IMR-90 (cell line): ENCODE measurements around the gene SBF2. TPM values are rescaled to one million over a fixed set of nuclear protein-coding genes. Genes with fewer than 3 reads are reported as not detected.

Experiments
- ATAC-seq: fragments of 200-7000 bp; cut with Tn5 transposase; 2 replicates; pipeline ENCODE4 v1.9.1; 2020; ENCODE audit warnings: low read depth, mild to moderate bottlenecking, moderate library complexity
- BruUV-seq: library from RNA; stranded (reverse); fragments of 400-500 nt; replicated peaks from 2 replicates; lab custom pipeline; 2021; lab: Mats Ljungman, UMichigan
- CTCF ChIA-PET: fragments of 300-600 bp; formaldehyde crosslinking; extraction: SDS; loops from one replicate; lab custom pipeline; 2021; ENCODE audit warnings: antibody characterized with exemption; lab: Yijun Ruan, JAX
- POLR2A ChIA-PET: fragments of 300-600 bp; sonication (Branson Sonifier 250); formaldehyde crosslinking; loops from one replicate; lab custom pipeline; 2022; ENCODE audit warnings: antibody characterized with exemption; ENCODE audit not compliant: unreplicated experiment; lab: Charles Lee
- DNase-seq: peaks from one replicate; pipeline ENCODE4 v3.0.0; 2013
- H2AFZ ChIP-seq: replicated peaks from 2 replicates; pipeline ENCODE3; 2013; ENCODE audit warnings: low read length, mild to moderate bottlenecking; ENCODE audit not compliant: poor library complexity
- H2AK5ac ChIP-seq: 2 replicates; pipeline ENCODE4 v1.6.1; 2013; ENCODE audit warnings: low read depth, low read length, inconsistent platforms
- H2AK9ac ChIP-seq: replicated peaks from 2 replicates; pipeline ENCODE3; 2013; ENCODE audit warnings: mild to moderate bottlenecking, low read depth, low read length, moderate library complexity; ENCODE audit not compliant: poor library complexity
- H2BK120ac ChIP-seq: 2 replicates; pipeline ENCODE4 v1.6.1; 2013; ENCODE audit warnings: low read depth, low read length, inconsistent platforms
- H2BK15ac ChIP-seq: 3 replicates; pipeline ENCODE4 v1.6.1; 2013; ENCODE audit warnings: low read depth, low read length, inconsistent platforms
- H2BK20ac ChIP-seq: 2 replicates; pipeline ENCODE4 v1.6.1; 2013; ENCODE audit warnings: low read depth, mild to moderate bottlenecking, inconsistent platforms, low read length, moderate library complexity
- H2BK5ac ChIP-seq: 2 replicates; pipeline ENCODE4 v1.6.1; 2013; ENCODE audit warnings: mild to moderate bottlenecking, low read depth, low read length, inconsistent platforms; ENCODE audit not compliant: poor library complexity, severe bottlenecking
- H3K14ac ChIP-seq: replicated peaks from 2 replicates; pipeline ENCODE4 v1.6.1; 2013; ENCODE audit warnings: low read depth, low read length, inconsistent platforms
- H3K18ac ChIP-seq: 2 replicates; pipeline ENCODE4 v1.6.1; 2013; ENCODE audit warnings: low read depth, low read length, control low read depth
- H3K23ac ChIP-seq: 2 replicates; pipeline ENCODE4 v1.6.1; 2013; ENCODE audit warnings: low read depth, low read length, inconsistent platforms
- H3K27ac ChIP-seq: 2 replicates; pipeline ENCODE4 v1.5.1; 2013; ENCODE audit warnings: mild to moderate bottlenecking, control low read depth, low read length; ENCODE audit not compliant: insufficient read depth
- H3K27me3 ChIP-seq: 2 replicates; pipeline ENCODE4 v1.6.1; 2013; ENCODE audit warnings: low read length; ENCODE audit not compliant: control insufficient read depth, insufficient read depth
- H3K36me3 ChIP-seq: 2 replicates; pipeline ENCODE4 v1.6.1; 2013; ENCODE audit warnings: low read length, mixed read lengths; ENCODE audit not compliant: control insufficient read depth, insufficient read depth
- H3K4ac ChIP-seq: 2 replicates; pipeline ENCODE4 v1.6.1; 2013; ENCODE audit warnings: low read depth, low read length, inconsistent platforms
- H3K4me1 ChIP-seq: 2 replicates; pipeline ENCODE4 v1.6.1; 2013; ENCODE audit warnings: low read length, mixed read lengths; ENCODE audit not compliant: control insufficient read depth, insufficient read depth
- H3K4me2 ChIP-seq: 2 replicates; pipeline ENCODE4 v1.6.1; 2013; ENCODE audit warnings: low read depth, mild to moderate bottlenecking, control low read depth, low read length, moderate library complexity
- H3K4me3 ChIP-seq: 2 replicates; pipeline ENCODE4 v1.5.1; 2013; ENCODE audit warnings: low read depth, mild to moderate bottlenecking, control low read depth, low read length, moderate library complexity; ENCODE audit not compliant: insufficient read depth
- H3K56ac ChIP-seq: 2 replicates; pipeline ENCODE4 v1.6.1; 2013; ENCODE audit warnings: low read length, inconsistent platforms; ENCODE audit not compliant: insufficient read depth; ENCODE audit errors: extremely low read depth
- H3K79me1 ChIP-seq, 2 experiments: 2 replicates each; pipeline ENCODE4 v1.6.1; 2013; ENCODE audit warnings: low read length in 2 of 2, inconsistent platforms in 1 of 2, low read depth in 1 of 2
- H3K9ac ChIP-seq: 2 replicates; pipeline ENCODE4 v1.6.1; 2013; ENCODE audit warnings: low read depth, low read length, control low read depth
- H3K9me1 ChIP-seq: 2 replicates; pipeline ENCODE4 v1.6.1; 2013; ENCODE audit warnings: low read length, inconsistent platforms; ENCODE audit not compliant: insufficient read depth
- H3K9me3 ChIP-seq: 2 replicates; pipeline ENCODE4 v1.6.1; 2013; ENCODE audit warnings: low read length; ENCODE audit not compliant: control insufficient read depth, insufficient read depth
- H4K20me1 ChIP-seq: 2 replicates; pipeline ENCODE4 v1.6.1; 2013; ENCODE audit warnings: low read length, inconsistent platforms; ENCODE audit not compliant: insufficient read depth
- H4K5ac ChIP-seq: 2 replicates; pipeline ENCODE4 v1.6.1; 2013; ENCODE audit warnings: mild to moderate bottlenecking, low read depth, low read length, control low read depth
- H4K8ac ChIP-seq, 2 experiments: 2 replicates each; pipeline ENCODE4 v1.6.1; 2013; ENCODE audit warnings: low read depth in 2 of 2, low read length in 2 of 2, control low read depth in 1 of 2, inconsistent platforms in 1 of 2
- H4K91ac ChIP-seq: 2 replicates; pipeline ENCODE4 v1.6.1; 2013; ENCODE audit warnings: low read depth, low read length, inconsistent platforms; ENCODE audit not compliant: insufficient read depth
- BHLHE40 ChIP-seq: fragments of 150-350 bp; IDR thresholded peaks from 2 replicates; pipeline ENCODE4 v1.6.1; 2016; ENCODE audit warnings: mild to moderate bottlenecking, low read depth, low read length
- CEBPB ChIP-seq: IDR thresholded peaks from 2 replicates; pipeline ENCODE4 v1.6.1; 2012; ENCODE audit warnings: low read depth, low read length, improper control_type of control experiment
- CHD1 ChIP-seq: IDR thresholded peaks from 2 replicates; pipeline ENCODE4 v1.6.1; 2012; ENCODE audit warnings: low read depth, low read length, improper control_type of control experiment
- CTCF ChIP-seq: conservative IDR thresholded peaks from 2 replicates; pipeline ENCODE4 v1.5.1; 2012; ENCODE audit warnings: mild to moderate bottlenecking, low read depth, low read length, improper control_type of control experiment
- ELK1 ChIP-seq: fragments of 150-350 bp; IDR thresholded peaks from 2 replicates; pipeline ENCODE4 v1.6.1; 2016; ENCODE audit warnings: low read depth, mild to moderate bottlenecking, low read length, moderate library complexity, borderline replicate concordance
- FOS ChIP-seq: fragments of 150-350 bp; IDR thresholded peaks from 2 replicates; pipeline ENCODE4 v1.6.1; 2016; ENCODE audit warnings: low read depth, low read length
- MAFK ChIP-seq: IDR thresholded peaks from 2 replicates; pipeline ENCODE4 v1.6.1; 2012; ENCODE audit warnings: low read depth, low read length, improper control_type of control experiment
- MAZ ChIP-seq: IDR thresholded peaks from 2 replicates; pipeline ENCODE4 v1.6.1; 2012; ENCODE audit warnings: low read depth, mild to moderate bottlenecking, low read length, improper control_type of control experiment, moderate library complexity, borderline replicate concordance
- MXI1 ChIP-seq: IDR thresholded peaks from 2 replicates; pipeline ENCODE4 v1.6.1; 2012; ENCODE audit warnings: low read depth, mild to moderate bottlenecking, low read length, moderate library complexity, borderline replicate concordance
- NFE2L2 ChIP-seq: fragments of 150-350 bp; IDR thresholded peaks from 2 replicates; pipeline ENCODE4 v1.6.1; 2016; ENCODE audit warnings: low read depth, mild to moderate bottlenecking, low read length
- POLR2A ChIP-seq: IDR thresholded peaks from 2 replicates; pipeline ENCODE4 v1.6.1; 2012; ENCODE audit warnings: mild to moderate bottlenecking, low read depth, low read length
- RAD21 ChIP-seq: IDR thresholded peaks from 2 replicates; pipeline ENCODE4 v1.6.1; 2012; ENCODE audit warnings: low read length, improper control_type of control experiment
- RCOR1 ChIP-seq: IDR thresholded peaks from 2 replicates; pipeline ENCODE4 v1.6.1; 2012; ENCODE audit warnings: mild to moderate bottlenecking, low read length, improper control_type of control experiment; ENCODE audit not compliant: insufficient replicate concordance
- RFX5 ChIP-seq: IDR thresholded peaks from 2 replicates; pipeline ENCODE4 v1.8.0; 2012; ENCODE audit warnings: low read depth, mild to moderate bottlenecking, low read length, moderate library complexity
- SMC3 ChIP-seq: fragments of 150-350 bp; IDR thresholded peaks from 2 replicates; pipeline ENCODE4 v1.6.1; 2016; ENCODE audit warnings: low read depth, mild to moderate bottlenecking, antibody characterized with exemption, low read length, moderate library complexity
- USF2 ChIP-seq: fragments of 150-350 bp; IDR thresholded peaks from 2 replicates; pipeline ENCODE4 v1.6.1; 2017; ENCODE audit warnings: mild to moderate bottlenecking, antibody characterized with exemption, low read length, low read depth
- WGBS, 2 experiments: methylation state at CpG; one replicate each; pipeline versions ENCODE4 v1.1.5 to v1.1.7; 2013; ENCODE audit warnings: missing lambda C conversion rate in 2 of 2; ENCODE audit not compliant: insufficient read length in 1 of 2; ENCODE audit errors: extremely low coverage in 2 of 2; 5-methylcytosine and 5-hydroxymethylcytosine counted together
- dilution Hi-C: fragments of 300-500 bp; cut with HindIII; formaldehyde crosslinking; loops from one replicate; pipeline ENCODE4 v1.14.3; 2018; ENCODE audit warnings: low sequenced_read_pairs; ENCODE audit not compliant: unreplicated experiment
- in situ Hi-C: fragments of 300-500 bp; cut with MboI; formaldehyde crosslinking; loops from 3 replicates; pipeline ENCODE4 v1.14.3; 2019; ENCODE audit warnings: low sequenced_read_pairs, inconsistent platforms, mixed read lengths
- intact Hi-C: fragments of 100-400 bp; cut with micrococcal nuclease; formaldehyde crosslinking; loops from 2 replicates; pipeline ENCODE4 v1.10.0; 2022
- polyA plus RNA-seq, 3 experiments: library from polyadenylated mRNA; depleted of rRNA; stranded (reverse); fragments of >200 nt; gene quantifications; 2 replicates each; pipeline ENCODE4 v1.2.3, GENCODE V29; 2012; ENCODE audit warnings: low replicate concordance in 1 of 3
- total RNA-seq: library from RNA; depleted of rRNA; stranded (reverse); fragments of >200 nt; gene quantifications from 2 replicates; pipeline ENCODE4 v1.2.3, GENCODE V29; 2012

SBF2 gene
- total and polyA plus RNA-seq, 2 of the 4 experiments (the other 2 are of a cell fraction), result 23.8 to 51.8 TPM

GRCh38 chr11:10097615-10098014 lies 196.4 kb downstream of the SBF2 start:
- no peaks in the 10 kb centered on the region for H3K27me3 ChIP-seq
- H2BK5ac ChIP-seq, result no peak overlapping the region
- in situ Hi-C loops (no loop called here), dilution Hi-C loops (no loop called here), intact Hi-C loops (no loop called here)
- no peak overlapping the region for H3K4me3 ChIP-seq
- H3K4ac ChIP-seq, result no peak overlapping the region
- no peak overlapping the region for H2BK15ac ChIP-seq
- BruUV-seq, result no TSS peak
- H3K9me3 ChIP-seq, result peaks cover 12% of the 10 kb centered on the region
- H3K14ac ChIP-seq, result no peak overlapping the region
- H3K36me3 ChIP-seq, result peaks cover 4% of the 10 kb centered on the region; the same call in 1 of the 2 replicates
- H3K18ac ChIP-seq, result no peak overlapping the region
- H4K8ac ChIP-seq, result no peak overlapping the region
- no peak overlapping the region for H2BK120ac ChIP-seq
- POLR2A ChIA-PET, result no interaction called here
- H4K91ac ChIP-seq, result no peak overlapping the region
- no peaks in the 10 kb centered on the region for H3K4me1 ChIP-seq
- H3K23ac ChIP-seq, result no peak overlapping the region
- peaks cover 3% of the 10 kb centered on the region; the same call in 1 of the 2 replicates for H3K9me1 ChIP-seq
- ATAC-seq, result no peak
- H3K27ac ChIP-seq, result no peak overlapping the region
- no peak overlapping the region for H3K4me2 ChIP-seq
- CTCF ChIA-PET, result interaction anchor here (1.3 kb wide), 1 partner anchor 21 kb away, joined by 3 read pairs; no protein-coding TSS in a partner anchor
- no CpG with 5 or more reads among the region's 4 CpGs for WGBS, 2 experiments
- no peak overlapping the region for H2AK9ac ChIP-seq
- no peak for DNase-seq
- no peak overlapping the region for H3K9ac ChIP-seq
- no peak overlapping the region for H2AFZ ChIP-seq
- no peak overlapping the region for H3K56ac ChIP-seq
- H2BK20ac ChIP-seq, result no peak overlapping the region
- H3K79me1 ChIP-seq, result peaks cover 27 to 35% of the 10 kb centered on the region in 2 experiments
- no peaks in the 10 kb centered on the region for H4K20me1 ChIP-seq
- H4K5ac ChIP-seq, result no peak overlapping the region
- peak overlapping the region; percentile 3; the same call in 1 of the 2 replicates for H2AK5ac ChIP-seq
- no peak for TF ChIP-seq CTCF
- TF ChIP-seq RFX5, result no peak
- no peak for TF ChIP-seq ELK1
- TF ChIP-seq MAZ, result no peak
- no peak for TF ChIP-seq SMC3
- TF ChIP-seq CHD1, result no peak
- no peak for TF ChIP-seq CEBPB
- TF ChIP-seq BHLHE40, result no peak
- no peak for TF ChIP-seq RAD21
- TF ChIP-seq POLR2A, result no peak
- no peak for TF ChIP-seq MAFK
- no peak for TF ChIP-seq RCOR1
- TF ChIP-seq NFE2L2, result no peak
- no peak for TF ChIP-seq USF2
- TF ChIP-seq MXI1, result no peak
- TF ChIP-seq FOS, result no peak
